H9 (cell line): Measurements from ENCODE around the gene CNGB1. TPM values are rescaled to one million over a fixed set of nuclear protein-coding genes. Genes with fewer than 3 reads are reported as not detected.

Experiments used
- DNase-seq: peaks from one replicate; pipeline ENCODE4 v3.0.0-alpha.2; 2017
- H2AFZ ChIP-seq: one replicate; pipeline ENCODE4 v1.6.1; 2013; ENCODE audit warnings: mild to moderate bottlenecking, low read length, control low read depth, moderate library complexity
- H2AK5ac ChIP-seq: 2 replicates; pipeline ENCODE4 v1.6.1; 2013; ENCODE audit warnings: low read length, control low read depth, mixed read lengths; ENCODE audit not compliant: insufficient read length
- H2BK120ac ChIP-seq: one replicate; pipeline ENCODE4 v1.6.1; 2013; ENCODE audit warnings: low read depth, mild to moderate bottlenecking, low read length, control low read depth, inconsistent platforms; ENCODE audit not compliant: poor library complexity, severe bottlenecking
- H2BK12ac ChIP-seq: 2 replicates; pipeline ENCODE4 v1.6.1; 2013; ENCODE audit warnings: low read length, control low read depth, mixed read lengths, low read depth; ENCODE audit not compliant: insufficient read length
- H2BK15ac ChIP-seq: 2 replicates; pipeline ENCODE4 v1.6.1; 2013; ENCODE audit warnings: low read depth, low read length, control low read depth
- H2BK20ac ChIP-seq: one replicate; pipeline ENCODE4 v1.6.1; 2013; ENCODE audit warnings: low read depth, mild to moderate bottlenecking, low read length, control low read depth, inconsistent platforms; ENCODE audit not compliant: poor library complexity, severe bottlenecking
- H2BK5ac ChIP-seq: 2 replicates; pipeline ENCODE4 v1.6.1; 2013; ENCODE audit warnings: low read length, control low read depth, mixed read lengths; ENCODE audit not compliant: insufficient read length
- H3K14ac ChIP-seq: 2 replicates; pipeline ENCODE4 v1.6.1; 2013; ENCODE audit warnings: low read length, control low read depth; ENCODE audit not compliant: insufficient read depth
- H3K18ac ChIP-seq: 2 replicates; pipeline ENCODE4 v1.6.1; 2013; ENCODE audit warnings: low read depth, mild to moderate bottlenecking, mixed read lengths, low read length, control low read depth; ENCODE audit not compliant: insufficient read length
- H3K23ac ChIP-seq: 2 replicates; pipeline ENCODE4 v1.6.1; 2013; ENCODE audit warnings: low read length, control low read depth, mixed read lengths, low read depth; ENCODE audit not compliant: insufficient read length
- H3K23me2 ChIP-seq: 2 replicates; pipeline ENCODE4 v1.6.1; 2013; ENCODE audit warnings: low read depth, mild to moderate bottlenecking, mixed read lengths, low read length, control low read depth; ENCODE audit not compliant: insufficient read length, poor library complexity, severe bottlenecking
- H3K27ac ChIP-seq: 2 replicates; pipeline ENCODE4 v1.5.1; 2013; ENCODE audit warnings: low read length, control low read depth, mixed read lengths, low read depth; ENCODE audit not compliant: insufficient read length
- H3K27me3 ChIP-seq: 2 replicates; pipeline ENCODE4 v1.6.1; 2013; ENCODE audit warnings: low read length, control low read depth, inconsistent platforms; ENCODE audit not compliant: insufficient read depth
- H3K4ac ChIP-seq: 2 replicates; pipeline ENCODE4 v1.6.1; 2013; ENCODE audit warnings: low read depth, mild to moderate bottlenecking, control low read depth, inconsistent platforms, low read length, moderate library complexity
- H3K4me1 ChIP-seq: 2 replicates; pipeline ENCODE4 v1.6.1; 2013; ENCODE audit warnings: low read length, control low read depth, inconsistent platforms; ENCODE audit not compliant: insufficient read depth
- H3K4me2 ChIP-seq: 2 replicates; pipeline ENCODE4 v1.6.1; 2013; ENCODE audit warnings: low read length, control low read depth, mixed read lengths; ENCODE audit not compliant: insufficient read length, insufficient read depth
- H3K56ac ChIP-seq: 2 replicates; pipeline ENCODE4 v1.6.1; 2013; ENCODE audit warnings: low read depth, mild to moderate bottlenecking, mixed read lengths, low read length, control low read depth; ENCODE audit not compliant: insufficient read length
- H3K79me1 ChIP-seq: 2 replicates; pipeline ENCODE4 v1.6.1; 2013; ENCODE audit warnings: low read depth, mild to moderate bottlenecking, moderate library complexity, low read length, control low read depth, inconsistent platforms; ENCODE audit not compliant: insufficient read depth, poor library complexity, severe bottlenecking
- H3K79me2 ChIP-seq: 2 replicates; pipeline ENCODE4 v1.6.1; 2013; ENCODE audit warnings: low read length, control low read depth, inconsistent platforms; ENCODE audit not compliant: insufficient read depth
- H3K9ac ChIP-seq: 2 replicates; pipeline ENCODE4 v1.6.1; 2013; ENCODE audit warnings: low read length, control low read depth, mixed read lengths; ENCODE audit not compliant: insufficient read length; ENCODE audit errors: extremely low read depth
- H3K9me3 ChIP-seq: one replicate; pipeline ENCODE4 v1.6.1; 2013; ENCODE audit warnings: low read depth, low read length, inconsistent platforms; ENCODE audit not compliant: control insufficient read depth
- H3T11ph ChIP-seq: one replicate; pipeline ENCODE4 v1.6.1; 2013; ENCODE audit warnings: mild to moderate bottlenecking, low read length, control low read depth, inconsistent platforms
- H4K20me1 ChIP-seq: one replicate; pipeline ENCODE4 v1.6.1; 2013; ENCODE audit not compliant: control insufficient read depth, insufficient read length, insufficient read depth
- H4K5ac ChIP-seq: 2 replicates; pipeline ENCODE4 v1.6.1; 2013; ENCODE audit warnings: low read depth, mild to moderate bottlenecking, mixed read lengths, low read length, control low read depth; ENCODE audit not compliant: insufficient read length
- H4K8ac ChIP-seq: replicated peaks from 2 replicates; pipeline ENCODE4 v1.6.1; 2013; ENCODE audit warnings: low read length, control low read depth, mixed read lengths, low read depth; ENCODE audit not compliant: insufficient read length
- H4K91ac ChIP-seq: 2 replicates; pipeline ENCODE4 v1.6.1; 2013; ENCODE audit warnings: low read depth, mild to moderate bottlenecking, moderate library complexity, mixed read lengths, low read length, control low read depth; ENCODE audit not compliant: insufficient read length
- H3K27ac Mint-ChIP-seq, 3 experiments: 2 replicates in 2 of 3; 3 replicates in 1 of 3; pipeline ENCODE4 v1.8.0; 2020 to 2021; ENCODE audit warnings: mixed read lengths in 3 of 3, mild to moderate bottlenecking in 1 of 3, moderate library complexity in 1 of 3
- H3K27me3 Mint-ChIP-seq: 2 replicates; pipeline ENCODE4 v1.8.0; 2021; ENCODE audit warnings: low read depth, mild to moderate bottlenecking, moderate library complexity, mixed read lengths
- H3K36me3 Mint-ChIP-seq, 3 experiments: 2 replicates in 2 of 3; 3 replicates in 1 of 3; pipeline ENCODE4 v1.8.0; 2020 to 2021; ENCODE audit warnings: low read depth in 3 of 3, mixed read lengths in 3 of 3; ENCODE audit not compliant: insufficient read depth in 1 of 3
- H3K4me1 Mint-ChIP-seq, 2 experiments: 2 replicates each; pipeline ENCODE4 v1.8.0; 2020; ENCODE audit warnings: mixed read lengths in 2 of 2
- H3K4me3 Mint-ChIP-seq, 2 experiments: 2 replicates in 1 of 2; 3 replicates in 1 of 2; pipeline ENCODE4 v1.8.0; 2020 to 2021; ENCODE audit warnings: mild to moderate bottlenecking in 2 of 2, mixed read lengths in 2 of 2, moderate library complexity in 1 of 2
- H3K9me3 Mint-ChIP-seq, 2 experiments: 2 replicates in 1 of 2; 3 replicates in 1 of 2; pipeline ENCODE4 v1.8.0; 2020; ENCODE audit warnings: mild to moderate bottlenecking in 2 of 2, mixed read lengths in 2 of 2, moderate library complexity in 1 of 2
- WGBS: extraction: QIAGEN DNeasy Blood & Tissue Kit; methylation state at CpG from one replicate; pipeline ENCODE4 v1.1.7; 2013; ENCODE audit warnings: missing lambda C conversion rate, low lambda C conversion rate, mixed read lengths; ENCODE audit not compliant: insufficient read length; ENCODE audit errors: extremely low coverage; 5-methylcytosine and 5-hydroxymethylcytosine counted together
- total RNA-seq: library from RNA; stranded (reverse); gene quantifications from 2 replicates; pipeline ENCODE4 v1.2.1, GENCODE V29; 2021
- TF ChIP-seq, protein P1 (sequence below): fragments of 200-600 bp; sonication (generic); conservative IDR thresholded peaks from 3 replicates; pipeline ENCODE4 v1.8.0; 2021; ENCODE audit warnings: antibody characterized with exemption, mild to moderate bottlenecking

CNGB1 gene
- total RNA-seq, 1 experiment from 2014 or later = not detected

- Histone ChIP-seq H3K79me1 (no peaks in the 10 kb centered on the region), H2AK5ac (no peak overlapping the region), H3K23ac (no peak overlapping the region), H3K9me3 (no peaks in the 10 kb centered on the region), H4K20me1 (no peaks in the 10 kb centered on the region), H3K4ac (no peak overlapping the region), H2BK120ac (no peak overlapping the region), H4K8ac (no peak overlapping the region), H3K79me2 (no peaks in the 10 kb centered on the region), H3K9ac (no peak overlapping the region), H2BK5ac (no peak overlapping the region), H3K18ac (no peak overlapping the region), H3K14ac (no peak overlapping the region; the same call in 1 of the 2 replicates), H3K27me3 (no peaks in the 10 kb centered on the region), H2BK20ac (no peak overlapping the region), H3K56ac (no peak overlapping the region), H4K91ac (no peak overlapping the region), H3K27ac (no peak overlapping the region), H2AFZ (no peak overlapping the region), H3T11ph (no peak overlapping the region), H3K4me2 (no peak overlapping the region), H2BK15ac (no peak overlapping the region), H2BK12ac (no peak overlapping the region), H3K4me1 (no peaks in the 10 kb centered on the region), H4K5ac (no peak overlapping the region), H3K23me2 (no peaks in the 10 kb centered on the region)
- H3K4me3 Mint-ChIP-seq = no peak overlapping the region
- H3K4me1 Mint-ChIP-seq = peaks cover 22 to 25% of the 10 kb centered on the region in 2 experiments
- DNase-seq = no peak
- H3K27ac Mint-ChIP-seq = 0 out of 7 replicates have a peak overlapping the region, but pooled peaks of 1 of the 3 experiments have one; percentile 23
- no peaks in the 10 kb centered on the region for H3K9me3 Mint-ChIP-seq
- H3K27me3 Mint-ChIP-seq = no peaks in the 10 kb centered on the region
- peaks cover 10 to 34% (median 15%) of the 10 kb centered on the region in 3 experiments; a peak in 6 of 7 replicates for H3K36me3 Mint-ChIP-seq
- no CpG with 5 or more reads among the region's 9 CpGs for WGBS
- TF ChIP-seq, protein P1, sequence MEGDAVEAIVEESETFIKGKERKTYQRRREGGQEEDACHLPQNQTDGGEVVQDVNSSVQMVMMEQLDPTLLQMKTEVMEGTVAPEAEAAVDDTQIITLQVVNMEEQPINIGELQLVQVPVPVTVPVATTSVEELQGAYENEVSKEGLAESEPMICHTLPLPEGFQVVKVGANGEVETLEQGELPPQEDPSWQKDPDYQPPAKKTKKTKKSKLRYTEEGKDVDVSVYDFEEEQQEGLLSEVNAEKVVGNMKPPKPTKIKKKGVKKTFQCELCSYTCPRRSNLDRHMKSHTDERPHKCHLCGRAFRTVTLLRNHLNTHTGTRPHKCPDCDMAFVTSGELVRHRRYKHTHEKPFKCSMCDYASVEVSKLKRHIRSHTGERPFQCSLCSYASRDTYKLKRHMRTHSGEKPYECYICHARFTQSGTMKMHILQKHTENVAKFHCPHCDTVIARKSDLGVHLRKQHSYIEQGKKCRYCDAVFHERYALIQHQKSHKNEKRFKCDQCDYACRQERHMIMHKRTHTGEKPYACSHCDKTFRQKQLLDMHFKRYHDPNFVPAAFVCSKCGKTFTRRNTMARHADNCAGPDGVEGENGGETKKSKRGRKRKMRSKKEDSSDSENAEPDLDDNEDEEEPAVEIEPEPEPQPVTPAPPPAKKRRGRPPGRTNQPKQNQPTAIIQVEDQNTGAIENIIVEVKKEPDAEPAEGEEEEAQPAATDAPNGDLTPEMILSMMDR = no peak
Measured at GRCh38 chr16:58013201-58013956, 42.5 kb upstream of the CNGB1 start.
